ENCODE results near the gene LBX1. TPM values are rescaled to one million over a fixed set of nuclear protein-coding genes. Genes with fewer than 3 reads are reported as not detected.

LBX1 gene
- polyA plus RNA-seq, 5 donors = 0.16 to 1.5 (median 0.40) TPM

DNA sequence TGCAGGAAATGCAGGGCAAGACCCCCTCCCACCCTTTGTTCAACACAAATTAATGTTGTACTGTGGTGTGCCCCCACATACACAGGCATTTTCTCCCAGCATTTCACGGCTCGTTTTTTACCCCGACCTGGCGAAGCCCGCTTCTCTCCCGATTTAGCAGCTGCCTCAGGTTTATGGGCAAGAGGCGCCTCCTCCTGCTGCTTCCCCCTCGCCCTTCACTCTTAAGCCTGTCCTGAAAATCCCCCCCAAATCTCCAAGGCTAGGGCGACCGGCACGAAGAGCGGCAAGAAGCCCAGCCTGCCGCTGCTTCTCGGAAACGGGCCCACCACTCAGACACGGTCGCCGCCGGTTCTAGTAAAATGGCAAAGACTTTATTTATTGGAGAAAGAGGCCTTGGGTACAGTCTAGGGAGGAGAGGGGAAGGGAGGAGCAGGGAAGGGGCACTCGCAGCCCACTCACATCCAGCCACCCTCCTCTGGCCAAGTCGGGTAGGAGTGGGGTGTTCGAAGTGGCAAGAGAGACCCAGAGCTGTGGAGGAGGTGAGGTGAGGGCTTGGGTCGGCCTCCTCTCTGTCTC lies 3.3 kb downstream of the LBX1 start:
- DNase-seq = no peak

DNA sequence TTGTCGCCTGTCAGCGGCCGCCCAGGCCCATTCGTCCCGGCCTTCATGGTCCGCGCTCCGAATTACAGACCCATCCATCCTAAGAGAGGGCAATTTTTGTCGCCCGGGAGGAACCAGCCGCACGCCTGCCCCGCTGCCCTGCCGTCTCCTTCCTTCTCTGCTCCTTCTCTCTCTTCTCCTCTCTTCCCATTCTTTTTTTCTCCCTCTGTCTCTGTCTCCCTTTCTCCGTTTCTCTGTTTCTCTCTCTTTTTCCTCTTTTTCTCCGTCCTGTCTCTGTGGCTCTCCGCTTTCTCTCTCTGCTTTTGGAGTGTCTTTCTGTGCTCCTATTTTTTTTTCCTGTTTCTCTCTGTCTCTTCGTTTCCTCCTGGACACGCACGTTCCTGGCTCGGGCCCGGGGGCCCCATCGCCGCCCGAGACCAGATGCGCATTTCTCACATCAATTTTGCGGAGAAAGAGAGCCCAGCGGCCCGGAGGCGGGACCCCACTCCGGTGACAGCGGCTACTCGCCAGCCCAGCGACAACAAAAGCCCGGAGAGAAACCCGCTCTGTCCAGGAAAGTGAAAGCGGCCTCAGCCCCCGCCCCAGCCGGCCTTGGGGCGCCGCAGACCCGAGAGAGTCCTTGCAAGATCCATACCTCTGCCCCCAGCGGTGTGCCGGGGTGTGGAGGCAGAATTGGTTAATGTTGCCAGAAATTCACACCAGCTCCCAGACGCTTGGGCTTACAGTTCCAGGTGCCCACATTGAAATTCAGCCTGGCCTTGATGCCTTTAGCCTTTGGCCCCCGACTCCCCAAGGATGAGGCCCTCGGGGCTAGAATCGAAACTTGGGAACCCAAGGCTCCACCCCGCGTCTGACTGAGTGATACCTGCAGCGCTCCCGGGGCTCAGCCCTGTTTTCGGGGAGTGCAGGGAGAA lies 4.1 kb downstream of the LBX1 start:
- no peak for DNase-seq

DNA sequence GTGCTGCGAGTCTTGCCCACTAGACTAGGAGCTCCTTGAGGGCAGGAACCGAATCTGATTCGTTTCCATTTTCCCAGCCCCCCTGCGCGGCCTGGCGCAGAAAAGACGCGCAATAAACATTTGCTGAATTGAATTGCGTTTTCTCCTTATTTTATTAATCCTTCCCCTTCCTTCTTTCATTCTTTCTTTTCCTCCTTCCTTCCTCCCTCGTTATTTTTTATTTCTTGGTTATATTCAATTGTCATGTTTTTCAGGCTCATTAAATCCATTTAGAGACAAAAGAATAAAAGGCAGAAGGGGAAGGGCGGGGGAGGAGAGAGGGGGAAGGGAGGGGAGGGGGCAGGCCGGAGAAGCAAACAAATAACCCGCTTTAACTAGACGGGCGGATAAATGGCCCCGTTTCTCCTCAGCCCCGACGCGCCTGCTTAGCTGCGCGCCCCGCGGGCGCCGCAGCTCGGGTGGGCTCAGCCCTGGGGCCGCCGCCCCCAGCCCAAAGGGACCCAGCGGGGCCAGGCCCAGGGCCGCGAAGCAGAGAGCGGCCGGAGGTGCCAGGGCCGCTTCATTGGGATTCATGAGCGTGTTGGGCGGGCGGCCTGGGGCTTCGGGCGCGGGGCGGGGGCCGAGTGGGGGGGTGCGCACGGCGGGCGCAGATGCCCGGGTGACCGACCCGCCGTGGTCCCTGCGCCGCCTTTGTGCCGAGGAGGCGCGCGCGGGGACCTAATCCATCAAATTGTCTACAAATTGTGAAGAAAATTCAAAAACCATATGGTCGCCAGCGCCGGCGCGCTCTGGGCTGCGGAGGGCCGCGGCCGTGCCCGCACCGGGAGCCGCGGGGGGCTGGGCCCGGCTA lies 5.0 kb downstream of the LBX1 start:
- DNase-seq = no peak

DNA sequence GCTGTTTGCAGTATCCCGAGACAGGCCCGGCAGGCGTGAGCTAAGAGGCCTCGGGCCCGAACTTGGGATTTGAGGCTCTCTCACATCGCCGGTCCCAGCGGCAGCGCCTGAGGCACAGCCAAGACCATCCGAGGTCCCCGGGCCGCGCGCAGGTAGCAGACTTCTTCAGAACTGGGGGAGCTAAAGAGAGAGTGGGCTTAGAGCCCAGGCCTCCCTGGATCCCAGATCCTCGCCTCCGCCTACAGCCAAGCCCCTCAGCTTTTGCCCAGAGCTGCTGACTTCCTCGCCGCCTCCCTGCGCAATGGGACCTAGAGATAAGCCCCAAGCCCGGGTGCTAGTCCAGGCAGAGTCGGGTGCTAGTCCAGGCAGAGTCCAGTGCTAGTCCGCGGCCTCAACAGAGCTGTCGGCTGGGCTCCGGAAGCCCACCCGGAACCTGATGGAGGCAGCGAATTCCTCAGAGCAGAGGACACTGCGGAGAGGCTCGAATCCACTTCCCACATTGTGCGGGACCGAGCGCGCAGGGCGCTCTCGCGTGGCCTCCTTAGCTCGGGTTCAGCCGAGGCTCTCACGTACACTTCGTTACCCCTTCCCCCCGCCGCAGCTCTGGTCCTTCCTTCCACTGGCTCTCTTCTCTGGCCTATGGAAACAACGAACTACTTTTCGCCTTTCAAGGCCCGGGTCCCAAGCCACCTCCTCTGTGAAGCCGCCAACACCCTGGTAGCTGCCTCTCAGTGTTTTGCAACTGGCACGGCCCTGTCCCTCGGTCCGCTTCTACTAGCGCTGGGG lies 5.8 kb downstream of the LBX1 start:
- DNase-seq = no peak

DNA sequence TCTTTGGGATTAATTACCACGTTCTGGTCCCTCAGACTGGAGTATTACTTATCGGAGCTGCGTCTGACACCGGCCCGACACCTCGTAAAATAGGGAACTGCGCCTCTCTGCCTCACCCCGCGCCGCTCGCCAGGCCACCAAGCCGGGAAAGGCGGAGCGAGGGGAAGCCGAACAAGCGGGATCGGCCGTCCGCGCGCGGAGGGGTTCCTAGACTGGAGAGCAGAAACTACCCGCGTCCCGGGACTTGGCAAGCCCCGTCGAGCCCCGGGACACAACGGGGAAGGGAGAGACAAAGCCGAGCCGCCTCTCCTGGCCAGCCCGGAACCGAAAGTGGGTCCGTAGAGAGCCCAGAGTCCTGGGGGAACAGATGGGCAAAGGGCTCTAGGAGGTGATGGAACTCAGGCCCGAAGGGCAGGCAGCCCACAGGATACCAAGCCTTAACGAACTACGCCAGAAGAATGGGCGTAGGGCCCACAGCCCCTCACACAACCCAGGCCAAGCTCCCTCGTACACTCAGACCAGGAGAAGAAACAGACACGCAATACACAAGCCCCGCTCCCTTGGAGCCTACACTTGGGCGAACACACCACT lies 6.5 kb downstream of the LBX1 start:
- no peak for DNase-seq

DNA sequence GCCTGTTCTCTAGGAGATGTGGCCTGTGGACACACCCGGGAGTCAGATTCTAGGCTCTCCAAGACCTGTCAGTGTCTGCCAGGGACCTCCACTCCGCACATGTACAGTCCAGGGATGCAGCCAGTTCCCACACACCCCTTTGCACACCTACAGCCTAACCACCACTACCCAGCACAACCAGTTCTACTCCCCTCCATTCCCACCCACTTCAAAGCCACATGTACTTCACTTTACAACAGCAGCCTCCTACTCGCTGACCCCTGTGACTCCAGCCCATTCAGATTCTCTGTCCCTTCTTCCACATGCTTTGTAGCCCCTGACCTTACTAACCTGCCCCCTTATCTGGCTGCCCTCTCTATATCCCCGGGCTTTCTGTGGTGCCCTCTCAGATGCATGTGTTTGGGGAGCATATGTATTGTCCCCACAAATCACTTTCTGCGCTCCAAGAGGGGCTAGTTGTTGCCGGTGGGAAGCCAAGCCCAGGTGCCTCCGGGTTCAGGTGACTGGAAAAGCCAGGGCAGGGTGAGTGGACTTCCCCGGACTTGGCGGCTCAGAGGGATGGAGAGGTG lies 7.2 kb downstream of the LBX1 start:
- no peak for DNase-seq

DNA sequence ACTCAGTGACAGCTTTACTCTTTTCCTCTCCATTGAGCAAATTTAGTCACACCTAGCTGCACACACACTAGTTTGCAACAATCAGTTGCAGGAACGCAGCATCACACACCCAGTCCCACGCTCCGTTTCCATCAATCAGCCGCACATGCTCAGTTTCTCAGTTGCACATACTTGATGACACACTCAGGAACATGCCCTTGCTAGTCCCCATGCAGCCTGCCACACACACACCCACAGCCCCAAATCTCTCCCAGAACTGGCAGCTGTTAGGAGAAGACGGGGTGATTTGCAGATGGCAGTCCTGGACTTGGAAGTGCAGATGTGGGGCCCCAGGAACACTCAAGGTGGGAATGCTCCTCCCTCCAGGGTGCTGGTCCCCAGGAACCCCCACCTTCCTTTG lies 7.7 kb downstream of the LBX1 start:
- no peak for DNase-seq

DNA sequence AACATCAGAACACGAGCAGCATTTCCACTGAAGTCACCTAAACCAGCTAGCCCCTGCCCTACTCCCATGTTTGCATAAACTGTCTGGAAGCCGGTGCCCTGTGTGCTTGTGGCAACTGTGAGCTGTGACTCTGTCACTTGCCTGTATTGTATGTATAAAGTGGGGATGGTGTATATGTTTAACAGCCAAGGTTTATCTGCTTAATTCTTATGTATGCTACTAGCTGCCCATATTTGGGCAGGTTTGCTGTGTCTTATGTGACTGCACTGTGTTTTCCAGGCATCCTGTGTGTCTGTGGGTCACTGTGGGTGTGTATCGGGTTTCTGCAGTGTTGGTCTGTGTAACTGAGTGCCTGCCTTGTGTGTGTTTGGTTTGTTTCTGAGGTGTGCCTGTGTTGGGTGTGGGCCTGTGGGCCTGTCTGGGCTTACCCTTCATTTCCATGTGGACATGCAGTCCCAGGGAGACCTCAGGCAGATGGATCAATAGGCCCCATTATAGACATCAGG lies 9.3 kb downstream of the LBX1 start:
- no peak for DNase-seq

DNA sequence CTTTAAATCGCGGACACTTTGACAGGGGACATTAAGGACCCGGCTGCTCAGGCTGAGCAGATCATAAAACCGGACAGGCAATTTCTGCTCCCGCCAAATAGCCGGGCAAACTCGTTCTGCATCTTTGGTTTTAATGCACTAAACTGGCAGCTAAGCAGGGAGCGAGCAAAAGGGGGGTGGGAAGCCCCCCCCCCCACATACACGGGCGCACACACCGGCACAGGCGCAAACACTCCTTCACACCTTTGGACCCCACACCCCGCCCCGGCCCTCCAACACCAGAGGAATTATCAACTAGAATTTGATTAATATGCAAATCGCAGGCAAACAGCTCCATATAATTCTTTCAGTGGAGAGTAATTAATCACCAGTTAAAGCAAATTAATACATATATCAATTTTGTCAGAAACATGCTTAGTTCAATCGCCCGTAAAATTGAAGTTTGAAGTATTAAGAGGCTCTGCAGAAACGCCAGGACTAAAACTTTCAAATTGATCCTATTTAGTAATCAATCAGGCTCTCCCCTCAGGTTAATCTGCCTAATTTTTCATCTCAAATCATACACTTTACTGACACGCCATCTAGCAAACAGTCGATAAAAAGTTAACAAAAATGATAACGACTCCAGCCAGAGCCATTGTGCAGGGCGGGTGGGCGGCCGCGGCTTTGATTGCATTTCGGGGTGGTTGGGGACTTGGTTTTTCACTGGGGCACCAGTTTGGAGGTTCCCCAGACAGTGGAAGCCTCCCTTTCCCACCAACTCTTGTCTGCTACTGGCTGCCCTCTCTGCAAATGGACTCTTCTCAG lies 9.9 kb downstream of the LBX1 start:
- DNase-seq = no peak

DNA sequence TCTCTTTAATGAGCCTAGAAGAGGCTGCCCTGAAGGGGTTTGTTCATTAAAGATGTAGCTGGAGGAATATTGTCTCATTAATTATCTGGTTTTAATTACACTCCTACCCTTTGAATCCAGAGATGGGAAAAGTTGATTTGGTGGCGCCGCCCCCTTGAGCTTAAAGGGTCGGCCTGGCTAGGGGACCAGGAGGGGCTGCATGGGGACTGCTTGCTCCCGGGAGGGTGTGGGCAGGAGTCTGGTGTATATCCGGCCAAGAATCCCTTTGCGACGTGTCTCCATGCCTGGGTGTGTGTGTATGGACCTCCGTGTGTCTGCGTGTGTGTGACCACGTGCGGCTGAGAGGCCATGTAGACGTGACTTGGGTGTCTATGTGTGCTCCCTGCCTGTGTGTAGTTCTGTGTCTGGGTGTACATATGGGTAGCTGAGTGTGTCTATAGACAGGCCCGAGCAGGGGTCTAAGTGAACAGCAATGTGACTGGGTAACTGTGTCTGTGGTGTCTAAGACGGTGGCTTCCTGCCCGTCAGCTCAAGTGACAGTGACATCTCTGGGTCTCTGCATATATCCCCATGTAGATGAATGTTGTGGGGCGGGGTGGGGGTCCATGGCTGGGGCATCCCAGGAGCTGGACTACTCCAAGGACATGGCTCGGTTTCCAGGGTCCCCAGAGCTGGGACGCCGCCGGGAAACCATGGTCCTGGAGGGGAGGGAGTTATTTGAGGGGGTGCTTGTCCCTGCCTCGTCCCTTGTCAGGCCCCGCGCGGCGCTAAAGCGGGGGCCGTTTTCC lies 10.7 kb downstream of the LBX1 start:
- DNase-seq = no peak

DNA sequence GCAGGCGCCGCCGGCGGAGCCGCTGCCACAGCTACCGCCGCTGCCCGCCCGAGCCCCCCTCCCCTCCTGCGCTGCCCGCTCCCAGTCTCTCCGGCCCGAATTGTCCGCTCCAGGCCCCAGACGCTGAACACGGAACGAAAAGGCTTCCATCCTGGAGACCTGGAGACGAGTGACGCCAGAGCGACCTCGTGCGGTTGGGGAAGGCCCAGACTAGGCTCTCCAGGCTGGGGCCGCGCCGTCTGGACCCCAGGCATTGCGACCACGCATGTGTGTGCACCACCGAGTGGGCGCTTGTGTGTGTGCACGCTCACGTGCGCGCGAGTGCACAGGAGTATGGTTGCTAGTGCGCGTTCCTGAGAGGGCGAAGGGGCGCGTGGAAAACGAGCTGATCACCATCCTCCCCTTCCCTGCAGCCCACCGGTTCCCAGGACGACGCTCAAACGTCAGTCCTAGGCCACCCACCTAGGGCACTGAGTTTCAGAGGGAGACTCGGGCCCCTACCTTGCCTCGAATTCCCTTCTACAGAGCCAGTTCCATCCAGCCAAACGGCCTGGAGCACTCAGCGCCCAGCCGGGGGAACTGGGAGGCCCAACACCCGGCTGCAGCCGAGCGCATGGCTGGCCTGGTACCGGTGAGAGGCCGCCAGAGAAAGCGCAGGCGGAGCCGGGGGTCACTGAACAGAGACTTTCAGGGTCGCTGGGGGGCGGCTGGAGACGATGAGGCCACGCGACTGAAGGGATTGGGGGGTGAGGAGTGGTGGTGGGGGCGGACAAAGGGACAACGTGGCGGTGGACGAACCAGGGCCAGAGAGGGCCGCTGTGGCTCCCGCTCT lies 11.6 kb downstream of the LBX1 start:
- DNase-seq = no peak

DNA sequence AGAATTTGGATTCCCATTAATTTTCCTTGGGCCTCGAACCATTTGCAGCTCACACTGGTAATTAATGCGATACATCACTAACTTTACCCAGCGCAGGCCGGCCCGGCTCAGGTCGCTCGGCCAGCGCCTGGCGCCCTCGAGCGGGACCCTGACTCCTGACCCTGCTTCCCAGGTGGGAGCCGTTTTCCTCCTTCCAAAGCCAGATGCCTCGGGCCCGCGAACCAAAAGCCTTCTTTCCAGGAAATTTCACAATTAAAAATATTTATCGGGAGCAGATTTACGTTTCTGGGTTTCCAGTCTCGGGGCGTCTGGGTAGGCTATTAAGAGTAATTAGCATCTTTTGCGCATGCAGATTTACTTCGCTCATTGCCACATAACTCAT lies 12.2 kb downstream of the LBX1 start:
- no peak for DNase-seq

DNA sequence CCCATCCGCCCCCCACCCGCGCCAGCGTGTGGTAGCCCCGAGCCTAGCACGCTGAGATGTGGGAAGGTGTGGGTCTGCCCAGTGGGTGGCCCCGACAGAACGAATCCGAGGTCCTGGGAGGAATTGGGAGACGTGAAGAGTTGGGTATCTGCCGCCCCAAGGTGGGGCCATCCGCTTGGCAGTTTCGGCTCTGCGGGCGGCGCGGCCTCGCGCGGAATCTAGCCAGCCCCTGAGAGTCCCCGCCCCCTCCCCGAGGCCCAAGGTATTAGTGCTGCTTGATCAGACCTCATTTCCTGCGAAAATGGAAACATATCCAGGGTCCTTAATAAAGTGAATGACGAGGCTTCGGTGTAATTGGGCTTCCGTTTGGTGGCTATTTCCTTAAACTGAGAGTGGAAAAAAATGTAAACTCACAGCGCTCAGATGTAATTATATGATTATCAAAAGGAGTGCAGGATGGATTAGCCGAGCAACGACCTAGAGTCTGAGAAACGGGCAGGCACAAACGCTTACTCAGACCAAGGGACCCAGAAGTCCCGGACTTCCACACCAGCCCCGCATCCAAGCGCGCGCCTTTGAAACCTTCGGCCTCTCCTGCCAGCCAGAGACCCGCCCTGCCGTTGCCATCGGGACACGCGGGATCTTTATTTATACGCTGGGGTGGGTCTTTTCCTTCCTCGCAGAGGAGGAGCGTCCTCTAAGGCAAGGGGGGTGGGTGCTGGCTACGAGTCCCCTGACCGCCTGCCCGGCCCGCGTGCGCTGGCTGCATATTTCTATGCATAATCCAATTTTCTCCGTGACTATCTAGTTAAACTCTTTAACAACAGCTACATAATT lies 12.8 kb downstream of the LBX1 start:
- no peak for DNase-seq

DNA sequence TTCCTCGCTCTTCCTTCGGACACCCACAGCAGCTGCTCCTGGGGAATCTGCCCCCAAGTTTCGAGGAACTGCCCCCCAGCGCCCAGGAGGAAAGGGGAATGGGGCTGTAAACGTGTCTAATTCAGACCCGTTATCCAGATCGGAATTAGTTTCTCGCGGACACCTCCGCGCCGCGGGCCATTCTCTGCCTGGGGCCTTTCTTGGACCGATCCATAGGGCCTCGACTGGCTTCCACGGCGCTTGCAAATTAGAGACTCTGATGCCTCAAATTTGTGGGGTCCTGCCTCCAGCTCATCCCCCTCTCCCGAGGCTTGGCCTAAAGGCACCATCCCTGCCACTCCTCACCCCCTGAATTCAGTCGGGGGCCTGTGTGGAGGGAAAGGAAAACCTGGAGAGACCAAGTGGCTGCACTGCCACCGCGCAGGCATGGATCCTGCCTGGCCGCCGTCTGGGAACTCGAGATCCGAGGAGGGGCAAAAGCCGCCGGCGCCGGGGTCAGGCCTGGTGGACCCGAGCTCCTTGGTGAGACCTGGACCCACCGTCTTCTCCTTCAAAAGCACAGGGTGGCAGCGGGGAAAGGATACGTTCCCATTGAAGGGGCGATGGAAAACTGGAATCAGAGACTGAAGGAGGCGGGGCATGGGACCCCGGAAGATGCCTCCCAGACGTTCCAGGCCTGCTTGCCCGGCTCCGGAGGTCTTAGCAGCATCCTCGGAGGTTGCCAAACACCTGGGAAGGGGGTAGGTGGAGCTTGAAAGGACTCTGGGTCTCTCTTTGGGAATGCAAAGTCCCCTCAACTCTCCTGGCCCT lies 13.7 kb downstream of the LBX1 start:
- DNase-seq = no peak

DNA sequence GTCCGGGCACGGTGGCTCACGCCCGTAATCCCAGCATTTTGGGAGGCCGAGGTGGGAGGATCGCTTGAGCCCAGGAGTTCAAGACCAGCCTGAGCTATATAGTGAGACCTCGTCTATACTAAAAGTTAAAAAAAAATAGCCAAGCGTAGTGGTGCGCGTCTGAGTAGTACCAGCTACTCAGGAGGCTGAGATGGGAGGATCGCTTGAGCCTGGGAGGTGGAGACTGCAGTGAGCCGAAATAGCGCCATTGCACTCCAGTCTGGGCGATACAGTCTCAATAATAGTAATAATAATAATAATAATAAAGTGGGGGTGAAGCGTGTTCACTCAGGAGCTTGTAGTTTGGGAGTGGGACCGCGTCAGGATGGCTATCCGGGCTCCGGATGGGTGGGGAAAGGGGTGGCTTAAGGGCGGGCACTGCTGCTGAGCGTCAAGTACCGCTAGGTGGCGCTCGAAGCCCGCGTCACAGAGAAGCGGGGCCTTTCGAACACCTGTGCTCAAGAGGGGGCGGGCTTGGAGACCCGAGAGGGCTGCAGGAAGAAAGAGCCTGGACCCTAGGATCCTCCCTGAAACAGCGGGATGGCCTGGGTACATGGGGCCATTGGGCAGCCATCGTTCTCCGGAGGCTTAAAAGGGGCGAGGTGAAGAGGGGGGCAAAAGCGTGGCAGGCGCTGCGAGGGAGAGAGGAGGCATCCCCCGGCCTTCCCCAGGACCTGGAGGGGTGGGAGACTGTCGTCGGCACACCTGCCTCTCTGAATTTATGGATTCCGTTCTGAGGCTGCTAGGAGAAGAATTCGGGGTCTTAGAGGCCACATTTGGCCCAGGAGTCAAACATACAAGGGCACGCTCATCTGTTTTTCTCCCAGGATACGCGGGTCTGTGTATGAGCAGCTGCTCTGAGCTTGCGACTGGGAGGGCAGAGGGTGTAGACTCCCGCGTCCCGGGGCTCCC lies 14.5 kb downstream of the LBX1 start:
- DNase-seq = no peak

Measured in right lung (tissue), 5 donors.